ENCODE results near the gene XAGE1B. TPM values are rescaled to one million over a fixed set of nuclear protein-coding genes. Genes with fewer than 3 reads are reported as not detected.
"Not testable (repeated sequence)": the region's sequence is repeated elsewhere in the genome, so short reads cannot be mapped to it uniquely, and the experiment has no call there.

The XAGE1B gene, protein sequence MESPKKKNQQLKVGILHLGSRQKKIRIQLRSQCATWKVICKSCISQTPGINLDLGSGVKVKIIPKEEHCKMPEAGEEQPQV
- polyA plus RNA-seq (ENCODE audit: insufficient read length in 12 of 12) = 1 to 10 TPM in 1 of 12 donors, under 1 TPM in 2, not detected in 9; 0.41 to 1.3 (median 0.76) TPM
- long read RNA-seq, donor 1 = 0 reads
- long read RNA-seq, donor 2, partial matches to known transcripts = 0 of 1 reads
- long read RNA-seq, donor 2, other reads (novel, unspliced or antisense) = 0 of 1 reads
- long read RNA-seq, donor 3 = 0 reads
- long read RNA-seq, donor 4 = 0 reads
- long read RNA-seq, donor 5 = 0 reads
- long read RNA-seq, donor 6 = 0 reads
- long read RNA-seq, donor 7 = 0 reads
- long read RNA-seq, donor 8 = 0 reads
- long read RNA-seq, donor 9, partial matches to known transcripts = 0 of 1 reads
- long read RNA-seq, donor 9, other reads (novel, unspliced or antisense) = 0 of 1 reads
- long read RNA-seq, donor 10 = 0 reads
- long read RNA-seq, donor 11 = 0 reads

DNA sequence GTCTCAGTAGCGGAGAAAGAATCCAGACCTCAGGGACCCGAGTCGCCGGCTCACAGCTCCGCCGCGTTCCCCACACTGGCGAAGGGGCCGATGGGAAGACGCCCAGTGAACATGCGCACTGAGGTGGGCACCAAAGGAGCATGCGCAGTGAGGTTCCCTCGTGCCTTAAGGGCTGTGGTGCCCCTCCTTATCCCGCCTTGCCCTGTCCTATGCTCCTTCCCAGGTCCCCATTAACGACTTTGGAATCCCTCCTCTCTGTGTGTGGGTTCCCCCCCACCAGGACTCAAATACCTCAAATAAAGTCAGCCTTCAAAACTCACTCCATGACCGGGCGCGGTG is at the start of gene XAGE1B:
TSS of gene XAGE1B (minus strand) at position 77 of the 339 bp plus-strand sequence. CDS start 1,536 bp downstream, outside the sequence.
- DNase-seq = not testable (repeated sequence)

DNA sequence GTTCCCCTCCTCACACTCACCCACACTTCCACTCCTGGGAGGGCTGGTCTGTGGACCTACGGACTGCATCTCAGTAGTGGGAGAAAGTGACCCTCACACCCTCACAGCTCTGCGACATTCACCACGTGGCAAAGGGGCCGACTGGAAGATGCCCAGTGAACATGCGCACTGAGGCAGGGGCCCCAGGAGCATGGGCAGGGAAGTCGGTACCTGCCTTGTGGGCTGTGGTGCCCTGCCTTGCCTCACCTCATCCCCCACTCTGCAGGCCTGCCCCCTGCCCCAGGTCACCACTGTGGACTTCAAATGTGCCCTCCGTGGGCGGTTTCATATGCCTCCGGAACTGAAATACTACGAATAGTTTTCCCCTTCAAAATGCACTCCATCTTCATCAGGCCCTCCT is 46.2 kb upstream of the XAGE1B start:
- no peak for DNase-seq

DNA sequence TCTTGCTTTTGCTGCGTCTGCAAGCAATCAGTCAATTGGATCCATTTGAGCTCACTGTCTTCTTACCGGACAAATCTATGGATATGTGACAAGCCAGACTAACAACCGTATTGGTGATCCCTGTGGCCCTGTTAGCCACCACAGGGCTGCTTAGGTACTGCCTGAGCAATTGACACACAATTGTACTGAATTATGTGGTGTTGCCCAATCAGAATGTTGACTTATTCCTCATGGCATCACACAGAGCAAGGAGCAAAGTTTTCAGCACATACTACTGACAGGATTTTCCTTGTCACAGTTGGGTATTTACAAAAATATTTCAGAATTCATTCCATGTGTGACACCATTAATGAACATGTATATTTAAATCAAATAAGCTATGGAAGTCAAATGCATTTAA is 41.3 kb upstream of the XAGE1B start:
- DNase-seq = no peak

DNA sequence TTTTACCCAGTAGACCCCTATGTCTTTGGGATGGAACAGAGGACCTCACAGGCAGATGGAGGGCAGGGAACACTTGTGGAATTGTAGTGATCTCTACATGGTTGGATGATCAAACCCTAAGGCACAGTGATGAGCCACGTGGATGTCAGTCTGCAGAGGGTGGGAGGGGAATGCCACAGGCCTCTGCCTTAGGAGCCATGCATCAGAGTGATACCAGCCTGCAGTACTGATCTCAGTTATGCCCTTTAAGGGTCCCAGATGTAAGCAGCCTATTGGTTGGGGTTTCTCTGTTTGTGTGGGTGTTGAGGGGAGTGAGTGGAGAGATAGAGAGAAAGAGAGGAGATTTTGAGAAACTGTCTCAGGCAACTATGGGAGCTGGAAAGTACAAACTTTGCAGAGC is 39.9 kb upstream of the XAGE1B start:
- no peak for DNase-seq

DNA sequence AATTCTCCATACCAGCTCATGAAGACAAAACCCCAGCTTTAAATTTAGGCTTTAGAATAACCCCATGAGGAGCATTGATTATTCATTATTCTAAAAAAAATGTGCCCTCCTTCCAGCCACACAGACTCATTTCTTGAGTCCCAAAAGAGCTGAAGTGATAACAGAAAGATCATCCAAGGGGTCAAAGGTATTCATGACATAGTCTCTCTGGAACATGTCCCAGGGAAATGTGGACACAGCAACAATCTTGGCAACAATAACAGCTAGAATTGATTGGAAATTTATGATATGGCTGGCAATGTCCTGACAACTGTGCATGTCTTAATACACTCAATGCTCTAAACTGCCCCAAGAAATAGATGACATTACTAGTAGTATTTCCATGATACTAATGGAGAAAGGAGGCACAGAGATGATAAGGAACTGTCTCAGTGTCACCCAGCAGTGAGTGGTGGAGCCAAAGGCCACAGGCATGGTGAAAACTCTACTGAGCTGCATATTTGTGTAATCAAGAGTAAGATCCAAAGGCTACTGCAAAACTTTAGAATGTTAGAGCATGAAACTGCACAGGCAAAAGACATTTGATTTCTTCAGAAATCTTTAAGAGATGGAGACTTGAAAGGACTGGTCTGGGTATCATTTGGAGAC is 37.3 kb upstream of the XAGE1B start:
- no peak for DNase-seq

- not testable (repeated sequence) for DNase-seq
These were observed 31.9 kb upstream of the XAGE1B start for GRCh38 chrX:52548769-52549168.

- DNase-seq = no peak
These were observed 27.4 kb upstream of the XAGE1B start for GRCh38 chrX:52544147-52544840.

DNA sequence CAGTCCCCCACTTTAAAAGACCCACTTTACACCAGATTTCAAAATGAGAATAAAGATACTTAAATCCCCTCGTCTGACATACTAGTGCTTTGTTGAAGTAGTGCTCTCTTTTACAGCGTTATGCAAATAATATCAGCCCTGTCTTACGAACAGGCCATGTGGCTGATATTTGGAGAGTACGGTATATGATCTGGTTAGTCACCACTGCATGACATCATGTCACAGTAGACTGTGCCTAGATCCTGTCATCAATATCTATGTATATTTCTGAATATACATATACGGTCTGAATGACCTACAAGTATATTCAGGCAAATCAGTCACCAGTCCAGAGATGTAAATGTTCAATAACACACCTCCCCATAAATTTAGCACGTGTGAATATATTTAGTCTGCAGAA is 25.4 kb upstream of the XAGE1B start:
- no peak for DNase-seq

- not testable (repeated sequence) for DNase-seq
These were observed 24.2 kb upstream of the XAGE1B start for GRCh38 chrX:52541051-52541450.

GRCh38 chrX:52516110-52516986 is 515 bp downstream of the XAGE1B start:
- not testable (repeated sequence) for DNase-seq

- DNase-seq = not testable (repeated sequence)
These were observed 5.7 kb downstream of the XAGE1B start for GRCh38 chrX:52511126-52511525.

DNA sequence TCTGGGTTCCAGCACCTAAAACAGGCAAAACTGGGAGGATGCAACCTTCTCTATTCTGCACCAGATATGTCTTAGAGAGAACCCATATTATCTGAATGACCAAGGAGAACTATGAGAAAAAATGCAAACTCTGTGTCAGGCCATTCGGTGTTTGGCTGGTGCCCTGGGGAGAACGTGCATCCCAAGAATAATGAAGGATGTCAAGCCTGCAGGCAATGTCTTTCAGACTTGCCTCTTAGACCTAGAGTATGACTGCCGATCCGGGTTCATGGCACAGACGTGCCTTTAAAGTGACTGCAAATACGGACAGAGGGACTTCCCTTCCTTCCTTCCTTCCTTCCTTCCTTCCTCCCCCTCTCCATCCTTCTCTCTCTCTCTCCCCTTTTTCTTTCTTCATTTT is 6.9 kb downstream of the XAGE1B start:
- no peak for DNase-seq

DNA sequence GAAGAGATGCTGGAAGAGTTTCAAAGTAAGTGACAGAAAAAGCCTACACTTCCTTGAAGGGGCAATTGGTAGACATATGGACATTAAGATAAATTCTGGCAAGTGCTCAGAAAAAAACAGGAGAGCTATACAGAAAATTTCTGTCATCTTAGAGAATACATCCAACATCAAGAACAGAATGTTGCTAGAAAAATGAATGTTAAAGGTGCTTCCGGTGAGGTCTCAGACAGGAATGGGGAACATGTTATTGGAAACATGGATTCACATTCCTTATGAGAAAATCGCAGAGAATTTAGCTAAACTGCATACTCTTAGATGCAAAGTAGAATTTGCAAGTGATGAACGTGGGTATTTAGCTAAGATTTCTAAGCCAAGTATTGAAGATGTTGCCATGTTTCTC is 9.5 kb downstream of the XAGE1B start:
- DNase-seq = no peak

- no peak for DNase-seq
These were observed 12.3 kb downstream of the XAGE1B start for GRCh38 chrX:52504551-52504950.

DNA sequence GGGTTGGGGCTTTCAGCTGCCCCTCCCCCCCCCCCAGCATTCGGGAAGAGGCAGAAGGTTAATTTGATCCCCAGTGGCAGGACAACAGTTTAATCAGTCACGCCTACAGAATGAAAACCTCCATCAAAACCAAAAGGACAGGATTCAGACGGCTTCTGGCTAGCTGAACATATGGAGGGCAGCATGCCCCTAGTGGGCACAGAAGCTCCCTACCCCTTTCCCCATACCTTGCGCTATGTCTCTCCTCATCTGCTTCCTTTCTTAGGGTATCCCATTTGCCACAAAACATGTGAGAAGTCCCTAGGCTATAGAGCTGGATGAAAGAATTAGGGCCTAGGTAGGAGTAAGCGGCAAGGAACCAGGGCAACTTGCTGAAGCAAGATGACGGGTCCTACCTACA is 15.5 kb downstream of the XAGE1B start:
- DNase-seq = not testable (repeated sequence)

- DNase-seq = not testable (repeated sequence)
These were observed 20.5 kb downstream of the XAGE1B start for GRCh38 chrX:52496419-52496772.

- not testable (repeated sequence) for DNase-seq
These were observed 21.1 kb downstream of the XAGE1B start, which contains the start of gene XAGE1A for GRCh38 chrX:52495545-52496418. TSS of gene XAGE1A (plus strand) at chrX:52495808. CDS start at chrX:52497362, 1,554 bp downstream.

DNA sequence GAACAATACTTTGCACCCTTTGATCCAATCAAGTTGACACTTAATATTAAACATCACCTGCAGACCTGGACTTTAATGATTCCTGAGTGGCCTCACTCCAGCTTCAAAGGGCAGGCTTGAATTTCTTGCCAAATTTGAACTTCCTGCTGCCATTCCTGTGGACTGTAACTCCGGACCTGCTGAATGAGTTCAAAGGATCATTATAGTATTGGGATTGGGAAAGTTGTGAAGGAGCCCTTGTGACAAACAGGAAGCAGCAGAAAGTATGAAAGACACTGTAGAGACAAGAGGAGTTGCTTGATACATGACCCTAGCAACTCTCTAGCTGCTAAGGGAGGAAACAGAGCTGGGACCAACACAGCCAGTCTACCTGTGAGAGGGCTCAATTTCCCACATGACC is 45.6 kb downstream of the XAGE1B start:
- DNase-seq = not testable (repeated sequence)
